ENCODE measurements around the gene GMNN.
"Not testable (repeated sequence)": the region's sequence is repeated elsewhere in the genome, so short reads cannot be mapped to it uniquely, and the experiment has no call there.

The GMNN gene

DNA sequence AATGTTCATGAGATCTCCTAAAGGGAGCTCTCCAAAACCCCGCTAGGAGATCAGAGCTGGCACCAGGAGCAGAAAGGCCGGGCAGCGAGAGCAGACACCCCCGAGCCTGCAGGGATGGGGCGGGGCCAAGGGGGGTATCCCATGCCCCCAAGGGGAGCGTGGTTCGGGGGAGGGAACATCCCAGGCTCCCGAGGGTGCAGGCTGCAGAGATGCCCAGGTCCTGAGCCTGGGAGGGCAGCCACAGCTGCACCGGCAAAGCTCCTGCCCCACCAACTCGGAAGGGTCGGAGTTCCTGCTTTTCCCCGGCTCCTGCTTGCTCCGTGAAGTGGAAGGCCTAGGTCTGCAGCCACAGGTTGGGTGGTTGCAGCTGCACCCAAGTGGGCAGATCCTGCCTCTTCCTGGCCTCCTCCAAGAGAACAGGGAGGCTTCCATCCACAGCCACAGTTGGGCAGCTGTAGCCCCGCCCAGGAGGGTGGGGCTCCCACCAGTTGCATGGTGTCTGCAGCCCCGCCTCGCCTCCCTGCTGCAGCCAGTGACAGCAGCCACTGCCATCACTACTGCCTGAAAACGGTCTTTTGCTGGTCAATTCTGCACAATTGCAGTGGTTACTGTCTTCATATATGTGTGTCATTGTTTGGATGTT lies 13.4 kb upstream of the GMNN start:
- DNase-seq (ENCODE audit: low read depth in 2 of 2, low spot score in 1 of 2) = no peak

DNA sequence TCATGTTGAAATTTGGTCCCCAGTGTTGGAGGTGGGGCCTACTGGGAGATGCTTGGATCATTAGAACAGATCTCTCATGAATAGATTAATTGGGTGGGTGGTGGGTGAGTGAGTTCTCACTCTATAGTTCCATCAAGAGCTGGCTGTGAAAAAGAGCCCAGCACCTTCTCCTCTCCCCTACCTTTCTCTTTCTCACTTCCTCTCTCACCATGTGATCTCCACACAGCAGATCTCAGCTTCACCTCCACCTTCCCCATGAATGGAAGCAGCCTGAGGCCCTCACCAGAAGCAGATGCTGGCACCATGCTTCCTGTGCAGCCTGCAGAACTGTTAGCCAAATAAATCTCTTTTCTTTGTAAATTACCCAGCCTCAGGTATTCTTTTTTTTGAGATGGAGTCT lies 12.9 kb upstream of the GMNN start:
- DNase-seq (ENCODE audit: low read depth in 2 of 2, low spot score in 1 of 2) = no peak

DNA sequence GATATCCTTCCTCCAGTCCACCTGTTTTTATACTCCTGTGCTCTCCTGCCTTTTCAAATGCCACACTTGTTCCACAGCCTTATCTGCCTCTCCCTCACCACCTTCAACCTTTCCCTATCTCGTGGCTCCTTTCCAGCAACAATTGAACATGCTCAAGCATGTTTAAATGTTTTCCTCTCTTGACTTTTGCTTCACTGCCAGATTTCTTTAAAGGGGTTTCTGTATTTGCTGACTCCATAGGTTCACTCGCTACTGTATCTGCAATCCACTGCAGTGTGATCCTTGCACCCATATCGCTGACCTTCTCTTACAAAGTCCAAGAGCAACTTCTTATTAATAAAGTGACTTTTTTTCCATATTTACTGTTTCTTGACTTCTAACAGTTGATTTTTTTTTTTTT lies 11.2 kb upstream of the GMNN start:
- no peak for DNase-seq (ENCODE audit: low read depth in 2 of 2, low spot score in 1 of 2)

DNA sequence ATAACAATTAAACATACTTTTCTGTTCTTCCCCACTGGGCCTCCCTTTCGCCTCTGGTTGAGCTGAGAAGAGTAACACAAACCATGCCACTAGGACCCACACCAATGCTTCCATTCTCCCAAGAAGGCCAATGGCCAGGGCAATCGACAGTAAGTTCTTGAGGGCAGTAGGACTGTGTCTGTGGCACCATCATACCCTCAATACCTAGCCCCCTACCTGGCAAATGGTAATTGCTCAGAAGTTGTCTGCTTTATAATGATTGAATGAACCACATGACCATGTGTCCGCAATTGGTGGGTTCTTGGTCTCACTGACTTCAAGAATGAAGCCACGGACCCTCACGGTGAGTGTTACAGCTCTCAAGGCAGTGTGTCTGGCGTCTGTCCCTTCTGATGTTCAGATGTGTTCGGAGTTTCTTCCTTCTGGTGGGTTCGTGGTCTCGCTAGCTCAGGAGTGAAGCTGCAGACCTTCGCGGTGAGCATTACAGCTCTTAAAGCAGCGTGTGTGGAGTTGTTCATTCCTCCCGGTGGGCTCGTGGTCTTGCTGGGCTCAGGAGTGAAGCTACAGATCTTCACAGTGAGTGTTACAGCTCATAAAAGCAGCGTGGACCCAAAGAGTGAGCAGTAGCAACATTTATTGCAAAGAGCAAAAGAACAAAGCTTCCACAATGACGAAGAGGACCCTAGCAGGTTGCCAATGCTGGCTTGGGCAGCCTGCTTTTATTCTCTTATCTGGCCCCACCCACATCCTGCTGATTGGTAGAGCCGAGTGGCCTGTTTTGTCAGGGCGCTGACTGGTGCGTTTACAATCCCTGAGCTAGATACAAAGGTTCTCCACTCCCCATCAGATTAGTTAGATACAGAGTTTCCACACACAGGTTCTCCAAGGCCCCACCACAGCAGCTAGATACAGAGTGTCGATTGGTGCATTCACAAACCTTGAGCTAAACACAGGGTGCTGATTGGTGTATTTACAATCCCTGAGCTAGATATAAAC lies 9.6 kb upstream of the GMNN start:
- DNase-seq (ENCODE audit: low read depth in 2 of 2, low spot score in 1 of 2) = not testable (repeated sequence)

DNA sequence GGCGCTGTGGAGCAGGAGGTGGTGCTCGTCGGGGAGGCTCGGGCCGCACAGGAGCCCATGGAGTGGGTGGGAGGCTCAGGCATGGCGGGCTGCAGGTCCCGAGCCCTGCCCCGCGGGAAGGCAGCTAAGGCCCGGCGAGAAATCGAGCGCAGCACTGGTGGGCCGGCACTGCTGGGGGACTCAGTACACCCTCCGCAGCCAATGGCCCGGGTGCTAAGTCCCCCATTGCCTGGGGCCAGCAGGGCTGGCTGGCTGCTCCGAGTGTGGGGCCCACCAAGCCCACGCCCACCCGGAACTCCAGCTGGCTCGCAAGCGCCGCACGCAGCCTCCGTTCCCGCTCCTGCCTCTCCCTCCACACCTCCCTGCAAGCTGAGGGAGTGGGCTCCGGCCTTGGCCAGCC lies 8.8 kb upstream of the GMNN start:
- DNase-seq (ENCODE audit: low read depth in 2 of 2, low spot score in 1 of 2) = not testable (repeated sequence)

DNA sequence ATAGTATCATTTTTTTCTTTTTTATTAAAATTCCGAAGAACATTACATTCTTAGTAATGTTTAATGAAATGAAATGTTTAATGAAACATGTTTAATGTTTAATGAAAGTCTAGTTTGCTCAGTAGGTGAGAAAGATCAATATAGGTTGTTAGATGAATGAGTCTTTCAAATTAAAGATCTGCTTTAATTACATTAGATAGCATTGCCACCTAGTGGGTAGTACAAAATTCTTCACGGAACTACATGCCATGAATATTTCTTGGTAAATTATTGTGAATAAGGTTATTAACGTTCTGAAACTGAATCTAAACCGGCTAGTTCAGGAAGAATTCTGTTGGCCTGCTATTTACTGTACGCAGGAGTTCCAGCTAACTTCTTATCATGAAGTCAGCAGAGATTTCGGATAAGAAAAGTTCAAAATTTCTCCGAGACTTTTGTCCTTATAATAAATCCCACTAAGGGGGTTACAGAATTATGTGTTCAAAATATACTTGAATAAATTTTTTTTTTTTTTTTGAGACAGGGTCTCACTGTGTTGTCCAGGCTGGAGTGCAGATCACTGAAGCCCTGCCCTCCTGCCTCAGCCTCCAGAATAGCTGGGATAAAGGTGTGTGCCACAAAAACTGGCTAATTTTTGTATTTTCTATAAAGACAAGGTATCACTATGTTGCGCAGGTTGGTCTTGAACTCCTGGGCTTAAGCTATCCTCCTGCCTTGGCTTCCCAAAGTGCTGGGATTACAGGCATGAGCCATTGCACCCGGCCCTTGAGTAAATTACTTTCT lies 7.9 kb upstream of the GMNN start:
- DNase-seq (ENCODE audit: low read depth in 2 of 2, low spot score in 1 of 2) = no peak

DNA sequence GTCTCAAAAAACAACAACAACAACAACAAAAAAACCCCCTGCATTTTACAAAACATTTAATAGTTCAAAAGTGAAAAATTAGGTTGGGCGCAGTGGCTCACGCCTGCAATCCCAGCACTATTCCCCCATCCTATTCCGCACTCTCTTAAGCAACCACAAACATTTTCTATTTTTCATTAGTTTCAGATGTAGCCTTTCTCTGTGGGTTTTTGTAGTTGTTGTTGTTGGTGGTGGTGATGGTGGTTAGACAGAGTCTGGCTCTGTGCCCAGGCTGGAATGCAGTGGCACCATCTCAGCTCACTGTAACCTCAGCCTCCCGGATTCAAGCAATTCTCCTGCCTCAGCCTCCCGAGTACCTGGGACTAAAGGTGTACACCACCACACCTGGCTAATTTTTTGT lies 6.4 kb upstream of the GMNN start:
- DNase-seq (ENCODE audit: low read depth in 2 of 2, low spot score in 1 of 2) = no peak

DNA sequence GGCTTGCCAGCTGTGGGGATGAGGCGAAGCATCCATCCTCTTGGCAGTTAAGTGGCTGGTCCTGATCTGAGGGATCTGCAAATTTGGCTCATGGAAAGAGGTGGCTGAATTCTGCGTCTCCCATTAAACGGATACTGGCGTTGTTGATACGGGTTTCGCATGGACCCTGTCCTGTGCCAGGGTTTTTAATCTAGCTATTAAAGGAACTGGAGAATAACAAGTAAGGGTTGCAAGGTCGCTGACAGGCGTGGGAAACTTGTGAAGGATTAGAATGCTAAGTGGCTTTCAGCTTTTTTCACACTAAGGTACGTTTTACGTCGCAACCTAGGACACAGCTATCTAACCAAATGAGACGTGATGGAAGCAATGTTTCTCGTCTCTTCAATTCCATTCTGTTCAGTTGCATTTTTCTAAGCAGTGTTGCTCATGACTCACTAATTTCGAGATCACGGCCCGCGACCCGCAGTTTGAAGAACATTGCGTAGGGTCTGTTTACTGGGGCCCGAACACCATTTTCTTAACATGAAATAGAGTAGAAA lies 852 bp downstream of the GMNN start:
- DNase-seq (ENCODE audit: low read depth in 2 of 2, low spot score in 1 of 2) = no peak

DNA sequence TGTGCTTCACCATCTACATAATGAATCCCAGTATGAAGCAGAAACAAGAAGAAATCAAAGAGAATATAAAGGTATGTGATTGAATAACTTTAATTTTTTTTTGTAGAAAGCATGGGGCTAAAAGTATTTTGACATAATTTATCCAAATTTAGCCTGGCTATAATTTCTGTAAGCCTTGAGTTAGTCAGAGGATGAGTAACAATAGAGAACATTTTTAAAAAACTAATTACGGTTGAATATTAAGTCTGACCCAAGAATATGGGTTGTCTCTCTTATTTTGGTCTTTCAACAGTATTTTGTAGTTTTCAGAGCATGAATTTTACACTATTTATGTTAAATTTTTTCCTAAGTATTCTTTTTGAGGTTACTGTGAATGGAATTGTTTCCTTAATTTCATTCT lies 2.5 kb downstream of the GMNN start:
- no peak for DNase-seq (ENCODE audit: low read depth in 2 of 2, low spot score in 1 of 2)

DNA sequence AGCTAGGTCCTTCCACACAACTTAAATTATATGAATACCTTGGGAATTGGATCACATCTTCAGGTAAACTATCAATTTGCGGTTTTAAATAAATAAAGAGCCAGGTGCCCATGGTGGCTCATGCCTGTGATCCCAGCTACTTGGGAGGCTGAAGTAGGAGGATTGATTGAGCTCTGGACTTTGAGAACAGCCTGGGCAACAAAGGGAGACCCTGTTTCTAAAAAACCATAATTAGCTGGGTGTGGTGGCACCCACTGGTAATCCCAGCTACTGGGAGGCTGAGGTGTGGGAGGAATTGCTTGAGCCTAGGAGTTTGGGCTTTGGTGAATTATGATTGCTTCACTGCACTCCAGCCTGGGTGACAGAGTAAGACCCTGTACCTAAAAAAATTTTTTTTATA lies 3.4 kb downstream of the GMNN start:
- DNase-seq (ENCODE audit: low read depth in 2 of 2, low spot score in 1 of 2) = no peak

DNA sequence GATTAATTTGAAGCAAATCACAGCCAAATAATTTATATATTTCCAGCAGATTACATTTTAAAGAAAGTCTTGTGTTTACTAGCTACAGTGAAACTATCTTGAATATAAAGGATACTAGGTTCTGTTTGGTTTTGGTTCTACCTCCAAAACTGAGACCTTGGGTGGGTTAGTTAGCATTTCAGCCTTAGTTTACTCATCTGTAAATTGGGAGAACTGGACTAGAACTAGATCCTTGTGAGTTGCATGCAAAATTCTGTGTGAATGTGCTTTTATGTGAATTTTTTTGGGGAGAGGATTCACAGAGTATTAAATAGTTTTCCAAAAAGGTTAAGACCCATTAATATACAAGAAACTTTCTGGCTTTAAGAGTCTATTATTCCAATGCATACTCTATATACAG lies 4.1 kb downstream of the GMNN start:
- DNase-seq (ENCODE audit: low read depth in 2 of 2, low spot score in 1 of 2) = no peak

DNA sequence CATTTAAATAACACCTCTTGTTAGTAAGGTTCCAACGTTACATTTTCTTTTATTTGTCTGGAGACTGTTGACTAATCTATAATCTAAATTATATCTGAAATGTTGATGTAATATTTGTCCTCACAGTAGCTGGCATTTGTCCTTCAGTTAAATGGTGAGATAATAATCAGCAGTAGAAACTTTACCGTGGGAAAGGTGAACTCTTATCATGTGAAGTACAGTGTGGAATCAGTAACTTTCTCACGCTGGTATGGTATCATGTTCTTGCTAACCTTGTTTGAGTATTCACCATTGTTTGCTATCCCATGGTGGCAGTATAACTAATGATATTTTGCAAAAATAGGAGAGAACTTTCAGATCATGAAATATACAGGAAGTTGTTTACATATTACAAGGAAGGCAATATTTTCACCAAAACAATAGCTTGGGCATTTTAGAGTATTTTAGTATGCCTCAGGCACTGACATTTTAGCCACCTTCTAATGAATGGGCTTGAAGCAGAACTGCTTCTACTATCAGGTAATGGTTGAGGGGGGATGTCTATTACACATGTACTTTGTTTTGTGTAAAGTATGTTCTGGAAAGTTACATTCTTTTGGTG lies 4.8 kb downstream of the GMNN start:
- DNase-seq (ENCODE audit: low read depth in 2 of 2, low spot score in 1 of 2) = no peak

DNA sequence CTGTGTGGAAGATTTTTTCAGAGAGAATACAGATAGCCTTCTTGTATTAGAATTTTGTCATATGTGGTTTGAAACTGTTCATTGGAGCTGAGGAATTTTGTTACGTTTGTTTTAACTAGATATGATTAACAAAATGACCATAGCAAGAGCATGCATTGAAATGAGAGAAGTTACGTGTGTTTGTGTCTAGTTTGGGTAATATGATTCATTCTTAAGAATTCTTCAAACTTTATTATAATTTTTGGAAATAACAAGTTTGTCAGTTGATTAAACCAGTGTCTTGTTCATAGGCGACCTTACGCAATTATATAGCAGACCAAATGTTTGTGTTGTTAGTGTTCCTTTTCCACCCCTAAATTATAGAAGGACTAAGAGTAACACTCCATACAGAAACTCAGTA lies 5.5 kb downstream of the GMNN start:
- DNase-seq (ENCODE audit: low read depth in 2 of 2, low spot score in 1 of 2) = no peak

DNA sequence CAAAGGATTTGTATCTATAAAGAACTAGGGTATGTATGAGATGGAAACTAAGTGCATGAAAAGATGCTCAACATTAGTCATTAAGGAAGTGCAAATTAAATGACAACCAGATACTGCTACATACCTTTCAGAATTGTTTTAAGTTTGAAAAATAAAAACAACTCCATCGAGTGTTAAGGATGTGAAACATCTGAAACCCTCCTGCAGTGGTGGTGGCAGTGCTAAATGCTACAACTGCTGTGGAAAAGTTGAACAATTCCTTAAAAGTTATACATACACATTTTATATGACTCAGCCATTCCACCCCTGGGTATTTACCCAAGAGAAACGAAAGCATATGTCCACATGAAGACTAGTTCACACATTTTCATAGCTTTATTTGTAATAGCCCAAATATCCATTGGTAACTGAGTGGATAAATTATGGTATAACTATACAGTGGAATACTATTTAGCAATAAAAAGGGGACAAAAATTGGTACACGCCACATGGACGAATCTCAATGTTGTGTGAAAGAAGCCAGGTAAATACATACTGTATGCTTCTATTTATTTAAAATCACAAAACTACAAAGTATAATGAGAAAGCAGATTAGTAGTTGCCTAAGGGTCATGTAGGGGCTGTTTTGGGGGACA lies 13.4 kb downstream of the GMNN start:
- no peak for DNase-seq (ENCODE audit: low read depth in 2 of 2, low spot score in 1 of 2)

DNA sequence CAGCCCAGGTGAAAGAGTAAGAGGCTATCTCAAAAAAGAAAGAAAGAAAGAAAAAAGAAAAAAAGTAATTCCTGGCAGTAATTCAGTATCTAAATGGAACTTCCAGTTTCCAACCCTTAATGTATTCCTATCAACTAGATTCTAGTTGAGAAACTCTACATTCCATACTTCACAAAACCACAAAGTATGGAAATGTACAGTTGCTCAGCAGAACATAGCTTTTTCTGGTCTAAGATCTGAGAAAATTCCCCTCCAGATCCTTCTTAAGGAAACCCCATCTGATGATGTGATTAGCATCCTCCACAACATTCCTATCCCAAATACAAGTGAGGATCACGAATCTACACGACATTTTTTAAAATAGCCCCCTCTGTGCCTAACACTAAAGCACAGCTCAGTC lies 20.4 kb downstream of the GMNN start:
- no peak for DNase-seq (ENCODE audit: low read depth in 2 of 2, low spot score in 1 of 2)

DNA sequence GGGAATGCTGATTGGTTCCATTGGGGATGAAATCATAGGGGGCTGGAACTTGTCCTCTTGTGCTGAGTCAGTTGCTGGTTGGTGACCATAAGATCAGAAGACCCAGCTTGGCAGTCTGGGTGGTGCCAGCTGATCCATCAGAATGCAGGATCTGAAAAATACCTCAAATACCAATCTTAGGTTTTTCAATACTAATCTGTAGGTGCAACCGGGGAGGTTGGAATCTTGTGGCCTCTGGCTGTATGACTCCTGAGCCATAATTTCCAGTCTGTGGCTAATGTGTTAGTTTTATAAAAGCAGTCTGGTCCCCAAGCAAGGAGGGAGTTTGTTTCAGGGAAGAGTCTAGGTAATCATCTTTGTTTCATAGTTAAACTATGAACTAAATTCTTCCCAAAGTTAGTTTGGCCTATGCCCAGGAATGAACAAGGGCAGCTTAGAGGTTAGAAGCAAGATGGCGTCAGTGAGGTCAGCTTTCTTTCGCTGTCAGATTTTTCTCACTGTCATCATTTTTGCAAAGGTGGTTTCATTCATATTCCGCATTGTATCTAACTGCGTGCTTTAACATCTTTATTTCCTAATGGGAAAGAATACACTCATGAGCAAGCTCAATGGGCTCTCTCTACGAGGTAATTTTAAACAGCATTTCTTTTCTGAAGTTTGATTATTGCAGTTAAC lies 22.0 kb downstream of the GMNN start:
- DNase-seq (ENCODE audit: low read depth in 2 of 2, low spot score in 1 of 2) = no peak

DNA sequence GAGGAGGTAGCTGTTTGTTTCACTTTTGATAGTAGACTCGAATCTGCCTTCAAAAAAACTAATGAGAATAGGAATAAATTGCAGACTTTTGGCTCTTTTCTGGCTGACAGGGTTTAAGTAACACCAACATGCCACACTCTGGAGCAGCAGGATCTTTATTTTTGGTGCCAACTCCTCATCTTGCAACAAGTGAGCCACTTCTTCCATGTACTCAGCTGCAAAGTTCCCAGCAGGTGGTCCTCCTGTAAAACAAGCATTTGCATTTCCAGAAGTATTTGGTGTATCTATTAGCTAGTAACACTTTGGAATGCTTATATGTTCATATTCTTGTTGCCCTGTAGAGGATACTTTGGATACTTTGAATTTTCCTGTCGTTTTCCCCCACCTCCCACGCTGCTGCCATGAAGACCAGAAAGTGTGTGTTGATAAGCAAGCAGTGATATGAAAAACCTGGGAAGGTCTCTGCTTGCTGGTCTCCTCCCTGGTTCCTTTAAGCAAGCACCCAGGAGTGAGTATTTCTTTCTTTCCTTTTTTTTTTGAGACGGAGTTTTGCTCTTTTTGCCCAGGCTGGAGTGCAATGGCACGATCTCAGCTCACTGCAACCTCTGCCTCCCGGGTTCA lies 23.0 kb downstream of the GMNN start:
- no peak for DNase-seq (ENCODE audit: low read depth in 2 of 2, low spot score in 1 of 2)

DNA sequence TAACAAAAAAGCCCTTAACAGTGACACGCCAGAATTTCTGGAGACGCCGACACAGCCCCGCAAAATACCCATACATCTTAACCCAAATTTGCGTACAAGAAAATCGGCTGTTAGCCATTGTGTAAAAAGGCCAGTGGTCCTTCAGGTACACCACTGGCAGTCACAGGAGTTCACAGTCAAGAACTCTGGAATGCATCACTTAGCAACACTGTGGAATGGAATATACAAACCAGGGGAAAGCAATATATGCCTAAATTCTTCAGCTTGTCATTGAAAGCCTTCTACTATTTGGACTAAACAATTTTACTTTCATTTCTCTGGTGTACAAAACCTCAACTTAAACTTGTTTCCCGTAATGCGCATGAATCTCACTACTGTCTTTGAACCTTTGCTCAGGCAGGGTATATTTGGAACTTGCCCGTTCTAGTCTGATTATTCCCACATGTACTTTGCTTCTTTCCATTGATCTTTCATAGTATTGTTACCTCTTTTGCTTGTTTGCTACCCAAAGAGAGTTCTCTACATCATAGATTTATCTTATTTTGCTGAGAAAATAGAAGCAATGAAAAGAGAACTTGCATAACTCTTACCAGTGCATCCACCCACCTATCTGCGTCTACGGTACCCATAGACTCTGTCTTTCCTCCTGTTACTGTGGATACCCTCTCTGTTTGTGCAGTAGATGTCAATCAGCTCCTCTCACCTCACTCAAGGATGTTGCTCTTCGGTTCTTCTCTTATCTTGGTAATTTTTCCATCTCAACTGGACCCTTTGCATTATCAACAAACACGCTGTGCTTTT lies 24.2 kb downstream of the GMNN start, which contains the start of gene ARMH2:
Gene ARMH2 (minus strand): TSS at position 178 of the 801 bp plus-strand sequence. CDS start 60 bp downstream, at position 118.
- no peak for DNase-seq (ENCODE audit: low read depth in 2 of 2, low spot score in 1 of 2)

DNA sequence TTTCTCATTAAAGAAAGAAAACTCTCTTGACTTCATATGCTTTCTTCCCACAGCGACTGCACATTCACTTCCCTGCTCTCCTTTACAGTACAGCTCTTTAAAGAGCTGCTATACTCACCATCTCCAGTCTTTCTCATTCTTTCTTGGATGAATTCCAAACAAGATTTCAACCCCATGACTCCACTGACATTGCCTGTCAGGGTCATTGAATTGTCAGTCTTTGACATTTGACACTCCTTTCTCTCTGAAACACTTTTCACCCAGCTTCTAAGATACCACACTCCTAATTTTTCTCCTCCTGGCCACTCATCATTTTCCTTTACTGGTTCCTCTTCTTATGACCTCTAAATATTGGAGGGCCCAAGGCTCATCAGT lies 24.8 kb downstream of the GMNN start:
- DNase-seq (ENCODE audit: low read depth in 2 of 2, low spot score in 1 of 2) = no peak

Data from stimulated activated CD8-positive, alpha-beta memory T cell treated with anti-CD3 and anti-CD28 coated beads, Interleukin-4, amount 100 ng/mL, for 4 hours (primary cell).